GM21529 (cell line): ENCODE results near the gene ZCCHC2.
A peak's percentile ranks its signal among the peaks of the same experiment; 100 is the strongest.

Source experiments
- ATAC-seq: cut with Tn5 transposase; IDR thresholded peaks from one replicate; pipeline ENCODE4 v1.9.1; 2021; ENCODE audit not compliant: unreplicated experiment

Gene ZCCHC2

GRCh38 chr18:62537042-62537894, 14.4 kb downstream of the ZCCHC2 start:
- ATAC-seq = no peak

GRCh38 chr18:62537946-62538345, 15.1 kb downstream of the ZCCHC2 start:
- ATAC-seq = no peak

- ATAC-seq = no peak
Observed at GRCh38 chr18:62538881-62539280, 16.1 kb downstream of the ZCCHC2 start.

GRCh38 chr18:62539284-62540165, 16.7 kb downstream of the ZCCHC2 start:
- ATAC-seq = no peak

- ATAC-seq = no peak
Observed at GRCh38 chr18:62543021-62543420, 20.2 kb downstream of the ZCCHC2 start.

- no peak for ATAC-seq
Observed at GRCh38 chr18:62545098-62545497, 22.3 kb downstream of the ZCCHC2 start.

GRCh38 chr18:62549755-62550154, 26.9 kb downstream of the ZCCHC2 start:
- ATAC-seq = no peak

GRCh38 chr18:62550746-62551145, 27.9 kb downstream of the ZCCHC2 start:
- ATAC-seq = no peak

GRCh38 chr18:62551972-62552513, 29.2 kb downstream of the ZCCHC2 start:
- no peak for ATAC-seq

GRCh38 chr18:62554061-62554815, 31.4 kb downstream of the ZCCHC2 start:
- ATAC-seq = no peak

- no peak for ATAC-seq
Observed at GRCh38 chr18:62555135-62555534, 32.3 kb downstream of the ZCCHC2 start.

GRCh38 chr18:62556397-62556796, 33.6 kb downstream of the ZCCHC2 start:
- no peak for ATAC-seq

GRCh38 chr18:62558015-62558663, 35.3 kb downstream of the ZCCHC2 start:
- ATAC-seq = peak; percentile 68

- no peak for ATAC-seq
Observed at GRCh38 chr18:62564044-62564443, 41.2 kb downstream of the ZCCHC2 start.

GRCh38 chr18:62566199-62566598, 43.4 kb downstream of the ZCCHC2 start:
- no peak for ATAC-seq

- ATAC-seq = no peak
Observed at GRCh38 chr18:62566818-62567217, 44.0 kb downstream of the ZCCHC2 start.

GRCh38 chr18:62569081-62569655, 46.3 kb downstream of the ZCCHC2 start:
- ATAC-seq = no peak

- ATAC-seq = no peak
Observed at GRCh38 chr18:62571037-62571436, 48.2 kb downstream of the ZCCHC2 start.

GRCh38 chr18:62571648-62572047, 48.8 kb downstream of the ZCCHC2 start:
- ATAC-seq = no peak

- no peak for ATAC-seq
Observed at GRCh38 chr18:62572456-62572855, 49.6 kb downstream of the ZCCHC2 start.
